G401 (cell line): ENCODE data around the gene UNC45B. TPM values are rescaled to one million over a fixed set of nuclear protein-coding genes. Genes with fewer than 3 reads are reported as not detected.
"Not testable (repeated sequence)": the region's sequence is repeated elsewhere in the genome, so short reads cannot be mapped to it uniquely, and the experiment has no call there.

Source experiments
- DNase-seq: peaks from one replicate; pipeline ENCODE4 v3.0.0-alpha.2; 2015; ENCODE audit warnings: low spot score
- in situ Hi-C: cut with HindIII; loops from 2 replicates; pipeline ENCODE4 v1.10.0; 2016; ENCODE audit warnings: low sequenced_read_pairs, mixed read lengths
- total RNA-seq: library from RNA; depleted of rRNA; stranded (reverse); fragments of >200 nt; shearing (Covaris generic); gene quantifications from 2 replicates; pipeline ENCODE4 v1.2.3, GENCODE V29; 2014; rRNA removed

UNC45B gene, protein sequence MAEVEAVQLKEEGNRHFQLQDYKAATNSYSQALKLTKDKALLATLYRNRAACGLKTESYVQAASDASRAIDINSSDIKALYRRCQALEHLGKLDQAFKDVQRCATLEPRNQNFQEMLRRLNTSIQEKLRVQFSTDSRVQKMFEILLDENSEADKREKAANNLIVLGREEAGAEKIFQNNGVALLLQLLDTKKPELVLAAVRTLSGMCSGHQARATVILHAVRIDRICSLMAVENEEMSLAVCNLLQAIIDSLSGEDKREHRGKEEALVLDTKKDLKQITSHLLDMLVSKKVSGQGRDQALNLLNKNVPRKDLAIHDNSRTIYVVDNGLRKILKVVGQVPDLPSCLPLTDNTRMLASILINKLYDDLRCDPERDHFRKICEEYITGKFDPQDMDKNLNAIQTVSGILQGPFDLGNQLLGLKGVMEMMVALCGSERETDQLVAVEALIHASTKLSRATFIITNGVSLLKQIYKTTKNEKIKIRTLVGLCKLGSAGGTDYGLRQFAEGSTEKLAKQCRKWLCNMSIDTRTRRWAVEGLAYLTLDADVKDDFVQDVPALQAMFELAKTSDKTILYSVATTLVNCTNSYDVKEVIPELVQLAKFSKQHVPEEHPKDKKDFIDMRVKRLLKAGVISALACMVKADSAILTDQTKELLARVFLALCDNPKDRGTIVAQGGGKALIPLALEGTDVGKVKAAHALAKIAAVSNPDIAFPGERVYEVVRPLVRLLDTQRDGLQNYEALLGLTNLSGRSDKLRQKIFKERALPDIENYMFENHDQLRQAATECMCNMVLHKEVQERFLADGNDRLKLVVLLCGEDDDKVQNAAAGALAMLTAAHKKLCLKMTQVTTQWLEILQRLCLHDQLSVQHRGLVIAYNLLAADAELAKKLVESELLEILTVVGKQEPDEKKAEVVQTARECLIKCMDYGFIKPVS
- total RNA-seq = not detected in 2 replicates

DNA sequence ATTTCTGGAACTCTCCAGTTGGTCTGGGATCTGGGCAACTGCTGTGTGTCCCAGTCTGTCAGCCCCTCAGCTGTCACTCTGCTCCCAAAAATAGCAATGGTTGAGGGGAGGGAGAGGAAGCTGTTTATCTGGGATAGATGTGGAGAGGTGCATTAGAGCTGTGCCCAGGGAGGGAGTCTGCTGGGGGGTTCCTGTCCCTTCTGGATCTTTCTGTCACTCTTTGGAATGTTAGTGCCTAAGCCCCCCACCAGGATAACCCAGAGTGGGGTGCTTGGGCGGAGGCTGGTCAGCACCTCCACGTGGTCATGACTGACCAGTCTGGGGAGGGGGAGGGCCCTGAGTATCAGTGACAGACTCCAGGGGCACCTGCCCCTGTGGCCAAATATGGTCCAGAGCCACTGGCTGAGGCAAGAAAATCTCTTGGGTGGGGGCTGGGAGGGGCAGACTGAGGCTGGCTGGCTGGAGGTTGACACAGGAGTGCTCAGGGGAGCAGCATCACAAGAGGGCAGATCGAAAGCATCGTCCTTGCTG lies at the start of gene UNC45B:
UNC45B (plus strand) TSS at position 443 of the 531 bp plus-strand sequence. CDS start 447 bp downstream, outside the sequence.
- in situ Hi-C loops = no loop called here

GRCh38 chr17:35099908-35100307 lies 47.7 kb upstream of the UNC45B start:
- no peak for DNase-seq
- in situ Hi-C loops = loop anchor here (25.0 kb wide), 1 partner anchor 113 kb away; the partner anchor contains the start of gene LIG3

More for the DNA sequence above, at the start of gene UNC45B:
- no peak for DNase-seq

GRCh38 chr17:35101036-35101435 lies 46.6 kb upstream of the UNC45B start:
- in situ Hi-C loops = loop anchor here (25.0 kb wide), 1 partner anchor 114 kb away; the partner anchor contains the start of gene LIG3
- no peak for DNase-seq

DNA sequence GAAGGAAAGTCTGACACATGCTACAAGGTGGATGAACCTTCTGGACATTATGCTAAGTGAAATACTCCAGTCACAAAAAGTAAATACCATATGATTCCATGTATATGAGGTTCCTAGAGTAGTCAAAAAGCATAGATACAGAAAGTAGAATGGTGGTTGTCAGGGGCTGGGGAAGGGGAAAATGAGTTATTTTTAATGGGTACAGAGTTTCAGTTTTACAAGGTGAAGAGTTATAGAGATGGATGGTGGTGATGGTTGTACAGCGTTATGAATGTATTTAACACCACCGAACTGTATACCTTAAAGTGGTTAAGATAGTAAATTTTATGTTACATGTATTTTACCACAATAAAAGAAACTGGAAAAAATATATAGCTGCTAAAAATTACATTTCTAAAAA lies 45.9 kb upstream of the UNC45B start:
- in situ Hi-C loops = loop anchor here (25.0 kb wide), 1 partner anchor 114 kb away; the partner anchor contains the start of gene LIG3
- DNase-seq = no peak

GRCh38 chr17:35103271-35103670 lies 44.3 kb upstream of the UNC45B start:
- DNase-seq = no peak
- in situ Hi-C loops = loop anchor here (25.0 kb wide), 1 partner anchor 116 kb away; the partner anchor contains the start of gene LIG3

DNA sequence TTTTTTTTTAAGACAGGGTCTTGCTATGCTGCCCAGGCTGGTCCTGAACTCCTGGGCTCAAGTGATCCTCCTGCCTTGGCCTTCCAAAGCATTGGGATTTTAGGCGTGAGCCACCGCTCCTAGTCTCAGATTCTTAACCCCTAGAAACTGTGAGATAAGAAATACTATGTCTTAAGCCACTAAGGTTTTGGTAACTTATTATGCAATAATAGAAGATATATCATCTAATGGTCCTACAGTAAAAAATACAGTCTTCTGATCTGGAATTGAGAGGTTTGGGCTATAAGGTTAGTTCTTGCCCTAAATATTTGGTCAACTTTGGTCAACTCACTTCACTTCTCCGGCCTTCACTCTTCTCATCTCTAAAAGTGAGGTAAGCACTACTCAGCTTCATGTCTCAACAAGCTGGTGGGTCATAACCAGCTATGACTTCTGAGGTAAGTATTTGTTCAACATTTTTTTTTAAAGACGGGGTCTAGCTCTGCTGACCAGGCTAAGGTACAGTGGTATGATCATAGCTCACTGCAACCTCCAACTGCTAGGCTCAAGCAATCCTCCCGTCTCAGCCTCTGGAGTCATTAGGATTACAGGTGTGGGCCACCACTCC lies 42.7 kb upstream of the UNC45B start:
- in situ Hi-C loops = loop anchor here (25.0 kb wide), 1 partner anchor 118 kb away; the partner anchor contains the start of gene LIG3
- DNase-seq = no peak

DNA sequence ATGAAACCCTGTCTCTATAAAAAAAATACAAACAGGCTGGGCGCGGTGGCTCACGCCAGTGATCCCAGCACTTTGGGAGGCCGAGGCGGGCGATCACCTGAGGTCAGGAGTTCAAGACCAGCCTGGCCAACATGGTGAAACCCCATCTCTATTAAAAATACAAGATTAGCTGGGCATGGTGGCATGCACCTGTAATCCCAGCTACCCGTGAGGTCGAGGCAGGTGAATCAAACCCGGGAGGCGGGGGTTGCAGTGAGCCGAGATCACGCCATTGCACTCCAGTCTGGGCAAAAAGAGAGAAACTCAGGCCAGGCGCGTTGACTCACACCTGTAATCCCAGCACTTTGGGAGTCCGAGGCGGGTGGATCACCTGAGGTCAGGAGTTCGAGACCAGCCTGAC lies 36.8 kb upstream of the UNC45B start:
- in situ Hi-C loops = loop anchor here (25.0 kb wide), 1 partner anchor 123 kb away; the partner anchor contains the start of gene LIG3
- DNase-seq = not testable (repeated sequence)

DNA sequence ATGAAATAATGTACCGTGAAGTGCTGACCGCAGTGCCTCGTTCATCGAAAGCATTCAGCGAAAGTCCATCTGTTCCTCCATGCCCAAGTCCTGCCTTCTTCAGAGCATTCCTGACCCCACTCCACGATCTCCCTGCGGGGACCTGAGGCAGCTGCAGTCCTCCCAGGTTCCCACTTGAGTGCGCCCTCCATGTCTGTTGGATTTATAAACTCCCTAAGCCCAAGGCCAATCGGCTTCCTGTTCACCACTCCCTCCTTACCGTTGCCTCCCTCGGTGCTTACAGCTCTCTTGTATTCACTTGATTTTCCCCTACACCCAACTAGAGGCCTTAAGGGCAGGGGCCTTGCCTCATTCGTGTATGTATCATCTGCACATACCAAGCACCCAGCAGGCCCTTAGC lies 30.8 kb upstream of the UNC45B start:
- no peak for DNase-seq
- in situ Hi-C loops = loop anchor here (25.0 kb wide), 1 partner anchor 130 kb away; the partner anchor contains the start of gene LIG3

GRCh38 chr17:35117984-35118383 lies 29.6 kb upstream of the UNC45B start:
- in situ Hi-C loops = loop anchor here (25.0 kb wide), 1 partner anchor 131 kb away; the partner anchor contains the start of gene LIG3
- no peak for DNase-seq

GRCh38 chr17:35119370-35120165 lies 28.0 kb upstream of the UNC45B start, which contains the start of gene RAD51D:
RAD51D (minus strand) TSS chr17:35119860; CDS start chr17:35119613, 247 bp downstream.
- DNase-seq = peak; percentile 72
- in situ Hi-C loops = loop anchor here (25.0 kb wide), 1 partner anchor 132 kb away; the partner anchor contains the start of gene LIG3

DNA sequence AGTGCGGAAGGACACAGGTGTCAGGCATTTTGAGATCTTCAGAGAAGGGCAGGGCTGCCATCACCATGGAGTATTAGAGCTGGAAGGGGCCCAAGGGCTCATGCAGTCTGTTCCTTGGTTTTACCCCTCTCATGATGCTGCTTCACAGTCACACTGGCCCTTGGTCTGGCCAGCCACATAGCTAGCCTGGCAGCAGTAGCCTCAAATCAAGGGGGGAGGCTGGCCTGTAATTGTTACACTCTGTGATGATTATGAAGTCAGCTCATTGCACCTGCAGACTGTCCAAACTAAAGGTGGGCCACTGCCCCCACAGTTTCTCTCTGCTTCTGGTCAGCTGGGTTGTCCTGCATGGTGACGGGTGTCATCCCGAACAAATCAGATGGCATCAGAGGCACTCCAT lies 26.3 kb upstream of the UNC45B start, which contains the start of gene FNDC8:
FNDC8 (plus strand) TSS at position 301 of the 400 bp plus-strand sequence; CDS start at position 380, 79 bp downstream.
- in situ Hi-C loops = loop anchor here (25.0 kb wide), 1 partner anchor 134 kb away; the partner anchor contains the start of gene LIG3

GRCh38 chr17:35127751-35128514 lies 19.7 kb upstream of the UNC45B start:
- no peak for DNase-seq
- in situ Hi-C loops = no loop called here

More for the DNA sequence above, 26.3 kb upstream of the UNC45B start, which contains the start of gene FNDC8:
- DNase-seq = no peak

DNA sequence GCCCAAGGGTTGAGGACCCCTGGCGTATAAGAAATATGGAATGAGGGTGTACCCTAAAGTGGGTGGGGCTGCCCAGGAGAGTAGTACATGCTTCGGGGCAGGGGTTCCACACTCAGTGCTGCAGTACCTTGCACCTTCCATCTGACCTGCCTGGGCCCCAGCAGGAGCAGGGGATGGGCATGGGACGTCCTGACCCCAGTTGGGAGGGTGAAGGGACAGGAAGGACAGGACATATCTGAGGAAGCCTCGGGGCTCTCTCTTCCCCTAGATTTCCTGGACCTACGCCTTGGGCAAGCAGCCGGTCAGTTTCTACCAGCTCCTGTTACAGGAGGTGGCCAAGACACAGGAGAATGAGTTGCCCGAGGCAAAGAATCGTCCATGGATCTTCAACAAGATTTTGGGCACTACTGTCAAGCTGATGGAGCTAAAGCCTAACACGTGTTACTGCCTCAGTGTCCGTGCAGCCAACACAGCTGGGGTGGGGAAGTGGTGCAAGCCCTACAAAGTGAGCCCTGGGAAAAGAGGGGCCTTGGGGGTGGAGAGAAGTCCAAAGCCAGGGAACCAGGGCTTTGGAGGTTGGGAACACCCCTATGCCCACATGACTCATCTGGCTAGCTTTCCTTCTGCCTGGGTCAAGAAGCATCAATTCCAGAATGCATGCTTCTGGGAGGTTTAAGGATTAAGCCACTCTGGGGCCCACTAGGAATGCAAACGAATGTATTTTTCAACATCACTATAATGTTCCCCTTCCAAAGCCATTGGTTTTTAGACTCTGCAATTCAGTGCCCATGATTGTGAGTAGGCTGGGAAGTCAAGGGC lies 18.3 kb upstream of the UNC45B start:
- in situ Hi-C loops = no loop called here
- no peak for DNase-seq

GRCh38 chr17:35129973-35130351 lies 17.7 kb upstream of the UNC45B start:
- no peak for DNase-seq
- in situ Hi-C loops = no loop called here

DNA sequence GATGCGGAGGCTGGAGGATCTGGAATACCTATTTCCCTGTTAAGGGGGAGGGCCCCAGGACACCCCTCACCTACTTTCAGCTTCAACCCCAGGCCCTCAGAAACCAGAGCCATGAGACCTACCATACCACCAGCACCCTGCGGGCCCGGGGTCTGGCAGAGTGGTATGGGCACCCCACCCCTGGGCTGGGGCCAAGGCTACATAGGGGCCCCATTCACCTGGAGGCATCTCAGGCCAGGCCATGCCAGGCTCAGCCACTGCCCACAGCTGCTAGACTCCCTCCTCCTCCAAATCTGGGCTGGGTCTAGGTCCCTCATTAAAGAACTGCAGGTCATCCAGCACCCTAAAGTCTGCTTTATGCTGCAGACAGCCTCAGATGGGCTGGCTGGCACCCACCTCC lies 17.2 kb upstream of the UNC45B start:
- no peak for DNase-seq
- in situ Hi-C loops = no loop called here

- in situ Hi-C loops = no loop called here
- DNase-seq = no peak
Measured at GRCh38 chr17:35132099-35132498, 15.5 kb upstream of the UNC45B start.
